ENCODE measurements around the gene ISOC1.

Gene ISOC1

DNA sequence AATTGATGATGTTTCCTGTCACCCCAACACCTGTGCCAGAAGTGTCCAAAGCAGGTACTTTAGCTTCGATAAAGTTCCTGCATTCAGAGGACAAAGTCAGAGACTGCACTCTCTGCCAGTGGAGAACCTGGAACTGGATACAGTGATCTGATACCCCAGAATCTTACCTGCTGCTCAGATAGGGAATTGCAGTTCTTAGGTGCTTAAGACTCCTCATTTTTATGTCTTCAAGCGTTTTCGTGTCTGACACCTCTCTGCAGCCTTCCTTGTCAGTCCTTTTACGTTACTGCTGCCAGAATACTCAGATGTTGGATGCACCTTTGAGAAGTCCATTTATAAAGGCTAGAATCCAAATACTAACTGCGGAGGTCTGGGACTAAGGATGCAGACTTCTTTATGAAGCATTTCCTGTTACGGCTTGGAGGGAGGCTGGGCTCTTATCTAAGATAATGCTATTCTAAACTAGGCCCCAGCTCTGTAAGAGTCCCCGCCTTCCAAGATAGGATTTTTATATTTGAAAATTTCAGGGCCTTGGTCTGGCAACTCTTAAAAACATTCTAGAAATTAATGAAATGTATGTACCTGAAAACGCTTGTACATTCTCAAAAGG, 1.9 kb downstream of the ISOC1 start:
- no peak for DNase-seq

DNA sequence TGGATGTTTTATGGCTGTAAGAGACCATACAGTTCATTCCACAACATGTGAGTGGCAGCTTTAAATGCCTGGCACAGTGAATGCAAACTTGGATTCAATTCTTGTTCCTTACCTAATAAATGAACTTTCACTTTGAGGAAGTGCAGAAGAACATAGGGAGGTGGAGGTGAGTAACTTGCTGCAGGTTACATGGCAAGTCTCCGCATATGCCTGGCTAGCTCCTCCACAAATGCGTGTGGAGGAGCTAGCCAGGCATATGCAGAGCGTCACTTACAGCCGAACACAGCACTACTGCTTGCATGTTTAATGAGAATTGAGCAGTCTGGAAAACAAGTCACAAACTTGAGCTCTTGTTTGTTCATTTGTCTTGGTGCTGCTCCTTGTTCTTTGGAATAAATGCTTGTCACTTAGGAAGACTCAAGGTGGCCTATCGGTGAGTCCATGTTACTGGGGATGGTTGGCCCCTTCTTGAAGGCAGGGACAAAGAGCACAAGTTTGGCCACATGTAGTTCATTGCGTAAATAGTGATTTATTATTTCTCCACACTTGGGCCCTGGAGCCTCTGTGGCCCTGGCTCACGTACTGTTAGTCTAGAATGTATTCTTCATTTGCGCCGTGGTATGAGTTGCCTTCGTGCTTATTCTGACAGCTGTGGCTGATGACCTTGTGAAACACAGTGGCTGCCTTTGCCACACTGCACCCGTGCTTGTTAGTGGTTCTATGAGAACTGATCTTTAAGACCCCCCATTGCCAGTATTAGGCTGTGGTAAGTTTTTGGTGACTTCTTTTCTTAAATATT, 3.1 kb downstream of the ISOC1 start:
- no peak for DNase-seq

DNA sequence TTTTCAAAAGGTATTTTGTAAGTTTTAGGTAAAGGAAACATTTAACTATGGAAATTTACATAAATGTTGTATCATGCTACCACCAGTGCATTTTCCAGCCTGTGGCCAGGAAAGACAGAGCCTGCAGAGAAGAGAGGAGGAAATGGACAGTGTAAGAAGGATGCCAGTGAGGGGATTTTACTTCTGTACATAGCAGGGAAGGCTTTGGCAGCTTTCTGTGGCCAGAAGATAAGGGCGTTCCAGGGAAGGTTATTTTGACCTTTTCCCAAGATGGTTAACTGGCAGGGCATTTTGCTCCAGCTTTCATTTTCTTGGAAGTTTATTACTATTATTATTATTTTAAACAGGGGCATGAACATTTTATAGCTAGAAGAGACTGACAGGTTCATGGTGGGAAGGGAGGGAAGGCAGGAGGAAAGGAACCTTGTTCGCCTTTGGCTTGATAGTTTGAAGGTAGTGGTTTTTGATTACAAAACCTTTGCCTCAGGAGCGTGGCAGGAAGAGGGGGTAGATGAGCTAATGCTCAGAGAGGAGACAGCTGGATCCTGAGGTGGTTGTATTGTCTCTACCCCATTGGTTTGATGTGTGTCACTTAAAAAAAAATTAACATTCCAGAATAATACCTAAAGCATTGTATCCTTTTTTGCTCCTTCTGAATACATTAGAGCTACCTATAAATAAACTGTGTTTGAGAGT, 4.1 kb downstream of the ISOC1 start:
- DNase-seq = no peak

DNA sequence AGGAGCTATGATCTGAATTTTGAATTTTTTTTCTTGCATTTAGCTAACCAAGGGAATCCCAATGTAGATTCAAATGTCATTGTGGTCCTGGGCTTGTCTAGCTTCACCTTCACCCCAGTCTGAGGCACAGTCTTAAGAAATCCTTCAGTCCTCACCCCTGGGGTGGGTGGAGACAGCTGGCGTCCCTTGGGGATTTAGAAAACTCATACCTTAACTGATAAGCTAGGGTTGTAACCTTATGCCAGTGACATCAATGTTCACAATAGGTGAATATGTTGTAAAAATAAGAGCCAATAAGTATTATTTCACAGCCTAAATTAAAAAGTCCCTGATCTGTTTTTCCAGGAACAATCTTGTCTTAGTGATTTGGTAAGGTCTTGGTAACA, 4.6 kb downstream of the ISOC1 start:
- DNase-seq = no peak

DNA sequence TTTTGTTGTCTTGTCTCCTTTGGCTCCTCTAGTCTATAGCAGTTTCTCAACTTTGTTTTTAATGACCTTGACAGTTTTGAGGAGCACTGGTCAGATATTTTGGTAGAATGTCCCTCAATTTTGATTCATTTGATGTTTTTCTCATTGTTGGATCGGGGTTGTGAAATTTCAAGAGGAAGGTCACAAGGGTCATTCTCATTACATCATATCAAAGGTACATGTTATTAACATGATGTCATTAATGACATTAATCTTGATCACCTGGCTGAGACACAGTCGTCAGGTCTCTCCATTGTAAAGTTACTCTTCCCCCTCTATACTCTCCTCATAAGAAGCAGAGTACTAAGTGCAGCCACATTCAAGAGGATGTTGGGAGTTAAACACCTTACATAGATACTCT, 7.2 kb downstream of the ISOC1 start:
- DNase-seq = no peak

DNA sequence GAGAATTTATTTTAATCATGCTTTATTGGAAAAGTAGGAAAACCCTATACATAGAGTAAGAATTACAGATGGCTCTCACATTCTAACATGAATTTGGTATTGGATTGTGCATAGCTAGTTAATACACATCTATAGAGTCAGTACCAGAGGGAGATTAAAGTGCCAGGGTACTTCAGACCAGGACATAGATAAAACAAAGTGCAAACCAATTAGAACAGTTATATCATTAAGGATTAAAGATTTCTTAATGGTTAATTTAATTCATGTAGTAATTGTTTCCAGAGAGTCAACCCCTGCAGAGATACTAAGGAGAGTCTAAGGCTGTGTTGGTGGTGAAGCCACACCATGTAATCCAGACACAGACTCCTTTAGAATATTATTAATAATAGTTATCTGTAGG, 8.8 kb downstream of the ISOC1 start:
- no peak for DNase-seq

DNA sequence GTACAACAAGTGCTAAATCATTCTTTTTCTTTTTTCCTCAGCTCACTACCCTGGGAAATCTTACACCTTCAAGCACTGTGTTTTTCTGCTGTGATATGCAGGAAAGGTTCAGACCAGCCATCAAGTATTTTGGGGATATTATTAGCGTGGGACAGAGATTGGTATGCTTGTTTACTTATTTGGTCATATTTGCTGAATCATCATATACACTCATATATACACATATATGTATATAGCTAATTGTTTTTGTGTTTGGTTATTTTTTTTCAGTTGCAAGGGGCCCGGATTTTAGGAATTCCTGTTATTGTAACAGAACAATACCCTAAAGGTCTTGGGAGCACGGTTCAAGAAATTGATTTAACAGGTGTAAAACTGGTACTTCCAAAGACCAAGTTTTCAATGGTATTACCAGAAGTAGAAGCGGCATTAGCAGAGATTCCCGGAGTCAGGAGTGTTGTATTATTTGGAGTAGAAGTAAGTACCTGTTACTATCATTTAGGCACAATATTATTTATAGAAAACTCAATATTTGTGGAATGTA, 10.4 kb downstream of the ISOC1 start:
- no peak for DNase-seq

DNA sequence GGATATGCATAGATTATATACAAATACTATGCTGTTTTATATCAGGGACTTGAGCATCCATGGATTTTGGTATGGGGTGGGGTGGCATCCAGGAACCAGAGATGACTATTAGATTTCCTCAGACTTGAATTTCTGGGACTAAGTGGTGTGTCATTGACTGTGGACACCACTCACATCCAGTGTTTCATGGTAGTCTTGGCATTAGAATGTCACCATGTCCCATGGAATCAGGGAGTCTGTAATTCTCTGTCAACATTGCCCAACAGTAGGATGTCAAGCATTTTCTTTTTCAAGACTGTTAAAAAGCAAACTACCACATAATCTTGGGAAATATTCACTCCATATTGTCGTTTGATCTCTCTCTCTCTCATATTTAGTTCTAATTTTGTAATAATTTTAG, 13.1 kb downstream of the ISOC1 start:
- no peak for DNase-seq

DNA sequence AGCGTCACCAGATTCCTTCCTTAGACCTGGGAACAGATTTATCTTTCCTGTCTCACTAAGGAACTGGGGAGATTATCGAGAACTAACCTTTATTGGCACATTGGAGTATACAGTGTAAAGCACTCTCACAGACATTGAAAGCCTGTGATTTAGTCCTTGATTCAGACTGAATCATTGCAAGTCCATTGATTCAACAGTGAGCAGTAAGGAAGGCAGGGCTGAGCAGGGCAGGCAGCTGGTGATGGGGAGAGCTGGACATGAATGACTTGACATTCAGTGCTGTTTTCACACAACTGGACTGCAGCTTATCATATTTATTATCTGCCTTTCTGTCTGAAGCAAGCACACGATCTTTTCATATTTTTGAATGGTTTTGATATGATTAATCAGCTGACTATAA, 16.2 kb downstream of the ISOC1 start:
- no peak for DNase-seq

DNA sequence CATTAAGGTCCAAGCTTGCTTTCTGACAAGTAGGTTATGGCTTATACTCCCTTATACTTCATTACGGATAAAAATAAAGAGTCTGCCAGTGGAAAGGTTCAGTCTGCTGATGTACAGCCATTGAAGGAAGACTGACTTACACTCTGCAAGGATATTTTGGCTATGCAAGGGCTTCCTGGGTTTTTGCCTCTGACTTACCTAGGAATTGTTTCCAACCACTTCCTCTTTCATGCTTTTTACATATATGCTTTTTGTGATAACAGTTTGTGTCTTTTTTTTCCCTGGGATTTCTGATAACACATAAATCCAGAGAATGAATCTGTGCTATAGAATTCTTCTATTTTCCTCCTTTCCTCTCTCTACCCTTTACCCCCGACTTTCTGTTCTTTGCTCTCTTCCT, 16.8 kb downstream of the ISOC1 start:
- no peak for DNase-seq

DNA sequence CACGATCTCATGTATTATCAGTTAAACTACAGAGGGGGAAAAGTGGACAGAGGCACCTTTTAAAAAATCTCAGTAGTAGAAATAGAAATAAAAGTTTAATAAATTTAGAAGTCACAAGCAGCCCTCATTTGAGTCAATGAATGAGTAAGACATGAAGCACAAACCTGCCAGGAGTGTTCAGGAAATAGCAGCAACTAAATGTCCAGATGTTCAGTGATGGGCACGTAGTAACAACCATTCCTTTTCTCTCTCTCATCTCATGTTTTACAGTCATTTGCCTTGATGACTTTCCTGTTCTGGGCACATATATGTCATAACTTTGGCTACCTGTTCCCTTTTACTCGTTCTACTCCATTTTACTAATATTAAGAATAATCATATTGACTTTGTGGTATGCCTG, 17.7 kb downstream of the ISOC1 start:
- DNase-seq = no peak

DNA sequence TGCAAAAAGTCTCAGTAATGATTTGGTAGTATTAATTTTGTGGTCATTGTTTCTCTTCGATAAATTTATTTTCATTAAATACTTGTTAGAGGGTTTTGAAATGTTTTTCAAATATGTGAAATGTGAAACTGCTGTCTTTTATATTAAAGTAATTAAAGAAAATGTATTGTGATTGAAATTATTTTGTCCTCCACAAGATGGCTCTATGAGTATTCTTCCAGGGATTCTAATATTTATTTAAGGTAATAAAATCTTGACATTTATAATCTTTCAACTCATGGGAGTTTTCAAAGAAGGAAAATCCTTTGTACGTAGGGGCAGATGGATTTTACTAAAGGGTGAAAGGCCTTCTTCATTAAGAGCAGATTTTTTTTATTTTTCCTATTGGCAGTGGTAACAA, 19.3 kb downstream of the ISOC1 start:
- DNase-seq = no peak

DNA sequence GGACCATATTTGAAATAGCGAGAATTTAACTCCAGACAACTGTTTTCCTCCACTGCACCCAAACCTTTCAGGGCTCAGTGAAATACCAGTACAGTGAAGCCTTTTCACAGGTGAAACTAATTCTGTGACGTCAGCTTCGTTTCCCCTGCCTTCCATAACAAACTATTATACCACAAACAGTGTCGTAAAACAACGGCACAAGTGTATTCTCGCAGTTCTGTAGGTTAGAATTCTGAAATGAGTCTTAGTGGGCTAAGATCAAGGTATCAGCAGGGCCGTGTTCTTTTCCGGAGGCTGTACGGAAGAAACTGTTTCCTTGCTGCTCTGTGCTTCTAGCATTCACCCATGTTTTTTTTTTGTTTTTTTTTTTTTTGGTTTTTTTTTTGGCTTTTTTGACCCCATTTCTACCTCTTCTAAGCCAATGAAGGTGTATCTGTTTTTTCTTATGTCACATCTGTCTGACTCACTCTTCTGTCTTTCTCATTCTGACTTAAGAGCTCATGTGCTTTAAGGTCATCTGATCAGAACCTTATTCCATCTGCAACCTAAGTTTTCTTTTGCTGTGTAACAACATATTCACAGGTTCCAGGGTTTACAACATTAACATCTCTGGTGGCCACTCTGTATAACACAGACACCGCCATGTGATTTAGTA, 20.1 kb downstream of the ISOC1 start:
- no peak for DNase-seq

DNA sequence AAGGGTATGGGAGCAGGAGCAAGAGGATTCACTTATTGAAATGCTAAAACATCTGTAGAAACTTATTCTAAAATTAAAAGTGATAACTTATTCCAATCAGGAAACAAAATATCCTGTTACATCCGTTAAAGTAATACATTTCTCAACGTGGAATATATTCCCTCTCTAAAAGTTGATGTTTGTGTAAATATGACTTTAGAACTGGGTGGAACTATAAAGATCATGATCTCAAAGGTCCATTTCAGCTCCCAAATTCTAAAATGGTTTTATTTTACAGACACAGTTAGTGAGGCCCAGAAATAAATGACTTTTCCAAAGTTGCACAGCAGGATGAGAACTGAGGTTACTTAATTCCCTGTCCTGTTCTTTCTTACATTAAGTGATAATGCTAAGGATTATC, 21.1 kb downstream of the ISOC1 start:
- DNase-seq = no peak

DNA sequence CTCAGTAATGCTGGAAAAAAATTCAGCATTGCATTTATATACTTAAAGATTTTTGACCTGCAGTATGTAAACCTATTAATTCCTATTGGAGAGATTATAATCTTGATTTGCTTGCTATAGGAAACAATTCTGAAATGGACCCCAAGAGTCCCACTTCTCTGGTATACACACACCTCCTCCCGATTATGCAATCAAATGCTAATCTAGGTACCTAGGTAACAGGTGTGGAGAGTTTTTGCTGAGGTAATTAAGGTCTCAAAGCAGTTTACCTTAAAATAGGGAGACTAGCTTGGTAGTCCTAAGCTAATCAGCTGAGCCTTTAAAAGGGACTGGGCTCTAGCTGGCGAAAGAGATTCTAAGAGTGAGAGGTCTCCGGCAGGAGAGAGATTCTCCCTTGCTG, 22.2 kb downstream of the ISOC1 start:
- no peak for DNase-seq

DNA sequence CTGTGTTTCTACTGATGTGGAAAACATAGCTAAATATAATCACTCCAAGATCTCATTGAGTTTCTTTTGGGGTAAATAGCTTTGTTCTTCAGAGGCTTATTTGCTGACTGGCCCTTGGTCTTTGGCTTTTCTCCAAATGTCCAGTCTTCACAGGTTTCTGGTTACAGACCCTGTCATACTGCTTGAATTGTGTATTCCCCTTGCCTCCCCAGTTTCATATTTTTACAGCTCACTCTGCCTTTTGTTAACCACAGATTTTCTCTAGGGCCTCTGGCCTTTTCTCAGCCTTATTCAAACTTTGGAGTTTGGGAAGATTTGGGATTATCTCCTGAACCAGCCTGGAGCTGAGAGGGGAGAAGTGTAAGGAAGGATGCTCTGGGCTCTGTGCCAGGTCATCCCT, 23.9 kb downstream of the ISOC1 start:
- no peak for DNase-seq

DNA sequence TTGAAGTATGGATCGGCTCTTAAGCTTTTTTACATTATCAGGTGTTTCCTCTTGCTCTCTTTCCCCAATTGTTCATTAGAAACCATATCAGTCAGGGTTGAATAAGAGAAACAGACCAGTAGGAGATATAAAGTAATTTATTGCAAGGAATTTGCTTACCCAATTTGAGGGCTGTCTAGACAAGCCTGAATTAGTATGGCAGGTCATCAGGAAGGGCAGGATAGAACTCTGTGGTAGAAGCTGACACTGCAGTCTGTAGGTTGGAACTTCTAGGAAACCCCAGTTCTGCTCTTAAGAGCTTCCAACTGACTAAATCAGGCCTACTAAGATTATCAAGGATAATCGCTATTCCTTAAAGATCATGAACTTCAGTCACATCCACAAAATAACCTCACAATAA, 24.3 kb downstream of the ISOC1 start:
- DNase-seq = no peak

DNA sequence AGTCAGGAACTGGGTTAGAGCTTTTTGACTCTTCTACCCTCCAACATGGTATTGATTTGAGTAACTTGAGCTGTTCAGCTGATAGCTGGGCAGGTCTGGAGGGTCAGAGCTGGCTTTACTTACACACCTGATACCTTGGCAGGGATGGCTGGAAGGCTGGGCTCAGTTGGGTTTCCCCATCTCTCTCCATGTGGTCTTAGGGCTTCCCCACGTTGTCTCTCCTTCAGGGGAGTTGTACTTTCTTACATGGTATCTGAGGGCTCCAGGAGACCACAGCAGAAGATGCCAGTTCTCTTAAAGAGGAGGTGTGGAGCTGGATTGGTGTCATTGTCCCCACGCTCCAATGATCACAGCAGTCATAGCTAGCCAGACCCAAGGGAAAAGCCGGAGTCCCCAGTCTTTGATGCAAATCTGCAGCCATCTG, 25.6 kb downstream of the ISOC1 start:
- no peak for DNase-seq

DNA sequence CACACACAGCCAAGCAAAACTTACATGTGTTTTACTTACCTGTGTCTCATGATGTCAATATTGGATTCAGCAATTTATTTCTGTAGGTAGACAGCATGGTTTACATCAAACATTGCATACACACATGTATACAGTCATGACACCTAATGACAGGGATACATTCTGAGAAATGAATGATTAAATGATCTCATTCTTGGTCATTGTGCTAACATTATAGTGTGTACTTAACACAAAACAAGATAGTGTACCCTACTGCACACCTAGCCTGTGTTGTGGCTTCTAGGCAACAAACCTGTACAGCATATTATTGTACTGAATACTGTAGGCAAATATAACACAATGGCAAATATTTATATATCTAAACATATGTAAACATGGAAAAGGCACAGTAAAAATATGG, 28.0 kb downstream of the ISOC1 start:
- no peak for DNase-seq

DNA sequence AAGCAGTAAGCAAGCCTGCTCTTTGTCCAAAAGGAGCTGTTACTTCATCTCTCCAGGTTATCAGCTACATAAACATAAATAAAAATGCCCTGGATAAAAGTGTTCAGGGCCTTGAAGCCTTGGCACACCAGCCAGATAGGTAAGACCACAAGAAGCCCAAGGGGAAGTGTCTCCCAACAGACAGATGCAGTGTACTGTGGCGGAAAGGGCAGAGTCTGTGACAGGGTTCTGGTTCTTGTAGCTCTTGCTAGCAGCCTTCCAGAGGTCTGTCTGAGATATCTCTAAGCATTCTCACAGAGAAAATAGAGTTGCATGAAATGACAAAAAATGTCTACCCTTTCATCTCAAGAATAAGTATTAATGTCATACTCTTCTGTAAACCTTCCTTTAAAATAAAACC, 30.1 kb downstream of the ISOC1 start:
- no peak for DNase-seq

DNA sequence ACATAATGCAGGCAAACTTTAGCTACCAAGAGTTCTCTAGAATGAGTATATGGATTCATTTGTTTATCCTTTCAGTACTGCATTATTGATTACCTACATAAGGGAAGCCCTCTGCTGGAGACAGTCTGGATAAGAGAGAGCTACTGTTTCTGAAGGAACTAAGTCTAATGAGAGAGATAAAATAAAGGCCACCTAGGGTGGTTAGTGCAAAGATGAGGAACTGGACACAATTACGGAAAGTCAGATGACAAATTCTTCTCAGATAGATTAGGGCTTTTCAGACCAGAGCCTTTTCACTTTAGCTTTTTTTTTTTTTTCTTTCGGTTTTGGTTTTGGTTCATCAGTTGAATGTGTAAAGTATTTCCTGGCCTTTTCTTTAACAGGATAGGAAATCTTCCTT, 31.3 kb downstream of the ISOC1 start:
- DNase-seq = no peak

DNA sequence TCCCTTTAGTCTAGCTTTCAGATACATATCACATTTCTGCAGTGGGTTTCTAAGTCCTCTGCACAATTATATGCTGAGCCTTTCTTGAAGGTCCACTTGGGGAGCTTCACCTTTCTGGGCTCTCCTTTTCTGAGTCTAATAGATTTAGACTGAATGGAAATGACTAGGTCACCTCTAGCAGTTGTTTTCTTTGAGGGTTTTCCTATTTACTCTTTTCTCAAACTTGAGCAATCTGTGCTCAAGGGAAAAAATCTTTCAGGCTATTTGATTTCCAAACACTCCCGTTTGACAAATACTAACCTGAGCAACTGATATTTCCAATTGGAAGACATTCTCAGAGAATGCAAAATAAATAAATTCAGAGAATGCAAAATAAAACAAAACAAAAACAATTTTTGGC, 39.0 kb downstream of the ISOC1 start:
- DNase-seq = no peak

DNA sequence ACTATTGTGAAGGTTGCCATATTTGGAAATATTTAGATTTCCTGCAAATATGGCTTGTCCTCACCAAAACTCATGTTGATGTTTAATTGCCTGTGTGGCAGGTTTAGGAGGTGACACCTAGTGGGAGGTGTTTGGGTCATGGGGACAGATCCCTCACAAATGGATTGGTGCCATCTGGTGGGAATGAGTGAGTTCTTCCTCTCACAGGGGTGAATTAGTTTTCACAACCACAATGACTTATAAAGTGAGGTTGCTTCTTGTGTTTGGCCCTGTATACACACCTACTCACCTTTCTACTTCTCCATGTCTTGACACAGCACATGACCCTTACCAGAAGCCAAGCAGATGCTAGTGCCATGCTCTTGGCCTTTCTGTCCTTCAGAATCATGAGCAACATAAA, 41.1 kb downstream of the ISOC1 start:
- no peak for DNase-seq

DNA sequence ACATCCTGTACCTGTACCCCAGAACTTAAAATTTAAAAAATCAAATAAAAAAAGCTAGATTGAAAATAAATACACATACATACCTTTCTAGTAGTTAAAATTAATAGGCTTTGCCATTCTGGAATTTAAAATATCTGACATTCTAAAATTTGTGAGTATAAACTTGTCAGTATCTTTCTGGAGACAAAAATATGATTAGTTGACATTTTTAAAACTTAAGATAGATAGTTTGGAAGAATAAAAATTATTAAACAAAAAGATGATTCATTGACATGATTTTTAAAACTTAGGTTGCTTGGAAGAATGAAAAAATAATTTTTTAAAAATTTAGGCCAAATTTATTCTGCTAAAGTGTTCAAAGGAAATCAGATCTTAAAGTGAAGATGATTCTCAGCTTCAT, 43.1 kb downstream of the ISOC1 start:
- DNase-seq = no peak

All from NCI-H1105 treated with DMSO at 0.1 percent for 48 hours (cell line).